Renal cortical epithelial cell (primary cell): ENCODE results near the gene ARF5. TPM values are rescaled to one million over a fixed set of nuclear protein-coding genes. Genes with fewer than 3 reads are reported as not detected.

Source experiments
- DNase-seq: peaks from one replicate; pipeline ENCODE4 v3.0.0-alpha.2; 2011; ENCODE audit warnings: low read depth
- total RNA-seq: library from RNA; depleted of rRNA; stranded (reverse); fragments of >200 nt; gene quantifications from 2 replicates; pipeline ENCODE4 v1.2.3, GENCODE V29; 2014

The ARF5 gene
- total RNA-seq, 1 donor from 2014 or later, result 111 TPM

GRCh38 chr7:127635659-127636285, 47.6 kb downstream of the ARF5 start:
- no peak for DNase-seq

- no peak for DNase-seq
Measured at GRCh38 chr7:127638197-127638596, 50.0 kb downstream of the ARF5 start.

Other genes with a start within 250 kb of the ARF5 start
- 12.3 and 24.6 TPM in 2 replicates for gene ZNF800, start 195.7 kb upstream of the ARF5 start, total RNA-seq
- gene GCC1, start 2.8 kb upstream of the ARF5 start, total RNA-seq, result 30.4 and 32.7 TPM in 2 replicates
- 0.70 and 1.0 TPM in 2 replicates for gene FSCN3, start 5.3 kb downstream of the ARF5 start, total RNA-seq
- not detected in 2 replicates for gene PAX4, start 29.7 kb downstream of the ARF5 start, total RNA-seq
- gene SND1, start 63.8 kb downstream of the ARF5 start, total RNA-seq, result 201 and 214 TPM in 2 replicates